Mesenchymal stem cell (in vitro differentiated cells and primary cell): ENCODE data around the gene SPRED2.
"Not testable (repeated sequence)": the region's sequence is repeated elsewhere in the genome, so short reads cannot be mapped to it uniquely, and the experiment has no call there.

Experiments used
- DNase-seq: peaks from one replicate; pipeline ENCODE4 v3.0.0-alpha.2; 2013
- H2AFZ ChIP-seq: one replicate; pipeline ENCODE4 v1.6.1; 2013; ENCODE audit warnings: low read depth, mild to moderate bottlenecking, control low read depth, inconsistent platforms, low read length, moderate library complexity
- H2AK5ac ChIP-seq: 2 replicates; pipeline ENCODE4 v1.6.1; 2013; ENCODE audit warnings: low read length, moderate library complexity, mild to moderate bottlenecking, inconsistent platforms; ENCODE audit not compliant: severe bottlenecking
- H2BK120ac ChIP-seq: one replicate; pipeline ENCODE4 v1.6.1; 2013; ENCODE audit warnings: low read depth, mild to moderate bottlenecking, inconsistent platforms, low read length, moderate library complexity
- H2BK12ac ChIP-seq, 2 experiments: one replicate each; pipeline ENCODE4 v1.6.1; 2013; ENCODE audit warnings: inconsistent platforms in 2 of 2, low read length in 2 of 2, mild to moderate bottlenecking in 2 of 2, moderate library complexity in 2 of 2, control low read depth in 1 of 2
- H2BK15ac ChIP-seq: one replicate; pipeline ENCODE4 v1.6.1; 2013; ENCODE audit warnings: mild to moderate bottlenecking, low read depth, inconsistent platforms; ENCODE audit not compliant: poor library complexity, severe bottlenecking
- H2BK5ac ChIP-seq: 2 replicates; pipeline ENCODE4 v1.6.1; 2013; ENCODE audit warnings: low read depth, mild to moderate bottlenecking, low read length, control low read depth, inconsistent platforms; ENCODE audit not compliant: poor library complexity, severe bottlenecking
- H3K14ac ChIP-seq, 2 experiments: one replicate each; pipeline ENCODE4 v1.6.1; 2013; ENCODE audit warnings: inconsistent platforms in 2 of 2, low read length in 2 of 2, control low read depth in 1 of 2, mild to moderate bottlenecking in 1 of 2, moderate library complexity in 1 of 2
- H3K18ac ChIP-seq, 2 experiments: one replicate each; pipeline ENCODE4 v1.6.1; 2013; ENCODE audit warnings: inconsistent platforms in 2 of 2, low read length in 2 of 2, control low read depth in 1 of 2, low read depth in 1 of 2, mild to moderate bottlenecking in 1 of 2
- H3K23ac ChIP-seq, 2 experiments: one replicate each; pipeline ENCODE4 v1.6.1; 2013; ENCODE audit warnings: inconsistent platforms in 2 of 2, low read length in 2 of 2, mild to moderate bottlenecking in 2 of 2, moderate library complexity in 2 of 2, control low read depth in 1 of 2
- H3K27ac ChIP-seq: 2 replicates; pipeline ENCODE4 v1.5.1; 2013; ENCODE audit warnings: mild to moderate bottlenecking, moderate library complexity, low read length, control low read depth, inconsistent platforms; ENCODE audit not compliant: poor library complexity, severe bottlenecking
- H3K27me3 ChIP-seq, 2 experiments: 2 replicates each; pipeline versions ENCODE4 v1.6.1 to v1.7.0; 2013; ENCODE audit warnings: low read length in 2 of 2, mild to moderate bottlenecking in 2 of 2, moderate library complexity in 2 of 2, control low read depth in 1 of 2, inconsistent platforms in 1 of 2; ENCODE audit not compliant: control insufficient read depth in 1 of 2, insufficient read depth in 1 of 2
- H3K36me3 ChIP-seq, 2 experiments: 2 replicates each; pipeline versions ENCODE4 v1.6.1 to v1.7.0; 2013; ENCODE audit warnings: low read length in 2 of 2, control low read depth in 1 of 2, inconsistent platforms in 1 of 2, low read depth in 1 of 2, mild to moderate bottlenecking in 1 of 2; ENCODE audit not compliant: insufficient read depth in 2 of 2, control insufficient read depth in 1 of 2
- H3K4ac ChIP-seq, 2 experiments: one replicate each; pipeline ENCODE4 v1.6.1; 2013; ENCODE audit warnings: inconsistent platforms in 2 of 2, low read length in 2 of 2, mild to moderate bottlenecking in 2 of 2, moderate library complexity in 2 of 2, control low read depth in 1 of 2, low read depth in 1 of 2
- H3K4me1 ChIP-seq: 2 replicates; pipeline ENCODE4 v1.6.1; 2013; ENCODE audit warnings: low read depth, low read length, control low read depth; ENCODE audit not compliant: control insufficient read depth, insufficient read depth
- H3K4me2 ChIP-seq: 2 replicates; pipeline ENCODE4 v1.6.1; 2013; ENCODE audit warnings: low read length, mild to moderate bottlenecking, inconsistent platforms; ENCODE audit not compliant: poor library complexity, severe bottlenecking
- H3K4me3 ChIP-seq, 2 experiments: 2 replicates each; pipeline versions ENCODE4 v1.5.1 to v1.7.0; 2013; ENCODE audit warnings: low read length in 2 of 2, mild to moderate bottlenecking in 2 of 2, control low read depth in 1 of 2, low read depth in 1 of 2; ENCODE audit not compliant: insufficient read depth in 1 of 2
- H3K79me1 ChIP-seq: replicated peaks from 2 replicates; pipeline ENCODE4 v1.6.1; 2013; ENCODE audit warnings: mild to moderate bottlenecking, control low read depth, low read length, inconsistent platforms; ENCODE audit not compliant: poor library complexity, severe bottlenecking
- H3K9ac ChIP-seq: 2 replicates; pipeline ENCODE4 v1.7.0; 2013; ENCODE audit warnings: mild to moderate bottlenecking, low read length, moderate library complexity
- H3K9me3 ChIP-seq: 2 replicates; pipeline ENCODE4 v1.7.0; 2013; ENCODE audit warnings: mild to moderate bottlenecking, low read length; ENCODE audit not compliant: control insufficient read depth
- H4K8ac ChIP-seq: one replicate; pipeline ENCODE4 v1.6.1; 2013; ENCODE audit warnings: inconsistent platforms, mild to moderate bottlenecking, low read length, moderate library complexity
- H4K91ac ChIP-seq: one replicate; pipeline ENCODE4 v1.6.1; 2013; ENCODE audit warnings: mild to moderate bottlenecking, low read length, inconsistent platforms
- WGBS: methylation state at CpG from one replicate; pipeline ENCODE4 v1.1.7; 2013; ENCODE audit warnings: mixed read lengths; 5-methylcytosine and 5-hydroxymethylcytosine counted together

SPRED2 gene

DNA sequence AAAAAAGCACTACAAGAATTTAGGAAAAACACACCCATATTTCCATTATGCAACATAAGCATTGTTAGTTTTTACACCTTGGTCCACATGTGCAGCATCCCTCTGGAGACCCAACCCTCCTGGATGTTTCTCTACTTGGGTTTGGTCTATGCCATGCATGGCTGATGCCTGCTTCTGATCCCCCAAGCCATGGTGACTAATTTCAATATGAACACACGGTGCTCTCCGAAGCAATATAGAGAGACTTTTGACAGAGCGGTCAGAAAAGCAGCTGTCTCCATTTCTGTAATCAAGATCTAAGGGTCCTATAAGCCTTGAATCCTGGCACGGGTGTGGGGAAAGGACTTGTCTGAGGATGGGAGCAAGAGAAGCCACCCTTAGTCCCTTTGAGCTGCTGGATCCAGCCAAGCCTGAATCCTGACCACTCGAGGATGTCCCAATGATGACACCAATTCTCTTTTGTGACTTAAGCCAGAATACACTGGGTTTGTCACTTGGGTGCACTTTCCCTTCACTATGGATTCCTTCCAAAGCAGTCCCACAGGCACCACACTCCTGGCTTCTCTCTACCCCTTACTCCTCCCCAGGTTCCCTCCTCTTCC, 113.2 kb downstream of the SPRED2 start:
- Histone ChIP-seq H3K79me1 (peaks cover 34% of the 10 kb centered on the region), H2BK15ac (peak overlapping the region; percentile 64), H3K18ac (peak overlapping the region; percentile 7 to 29), H3K9ac (peak overlapping the region; percentile 75), H3K9me3 (no peaks in the 10 kb centered on the region), H2BK5ac (peak overlapping the region; percentile 59), H3K4me3 (no peak overlapping the region), H3K23ac (no peak overlapping the region), H2BK12ac (peak overlapping the region; percentile 6 to 38), H3K36me3 (peaks cover 19 to 28% of the 10 kb centered on the region in 2 experiments), H3K27me3 (no peaks in the 10 kb centered on the region), H4K8ac (peak overlapping the region; percentile 57), H2AK5ac (peak overlapping the region; percentile 94), H3K4me2 (no peak overlapping the region), H2BK120ac (no peak overlapping the region), H3K4me1 (peaks cover 21% of the 10 kb centered on the region), H4K91ac (peak overlapping the region; percentile 71), H3K4ac (peak overlapping the region in 1 of 2 experiments; percentile 9), H2AFZ (no peak overlapping the region), H3K14ac (no peak overlapping the region), H3K27ac (peak overlapping the region; percentile 78)
- WGBS, result 95% methylated on average over 5 of the region's 5 CpGs
- DNase-seq, result no peak

DNA sequence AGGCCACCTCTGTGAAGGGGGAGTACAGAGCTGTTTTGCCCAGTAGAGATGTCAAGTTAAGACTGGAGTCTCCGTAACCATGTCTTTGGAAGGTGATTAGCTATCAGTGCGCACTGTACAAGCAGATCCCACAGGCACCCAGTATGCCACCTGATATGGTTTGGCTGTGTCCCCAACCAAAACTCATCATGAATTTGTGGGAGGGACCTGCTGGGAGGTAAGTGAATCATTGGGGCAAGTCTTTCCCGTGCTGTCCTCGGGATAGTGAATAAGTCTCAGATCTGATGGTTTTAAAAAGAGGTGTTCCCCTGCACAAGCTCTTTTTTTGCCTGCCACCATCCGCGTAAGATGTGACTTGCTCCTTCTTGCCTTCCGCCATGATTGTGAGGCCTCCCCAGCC, 114.6 kb downstream of the SPRED2 start:
- H2AFZ ChIP-seq, result no peak overlapping the region
- peak overlapping the region in 1 of 2 experiments; percentile 62 for H2BK12ac ChIP-seq
- no peaks in the 10 kb centered on the region for H3K9me3 ChIP-seq
- no peak overlapping the region for H4K8ac ChIP-seq
- H2BK5ac ChIP-seq, result no peak overlapping the region
- 88% methylated on average over 7 of the region's 7 CpGs for WGBS
- no peak overlapping the region for H4K91ac ChIP-seq
- H3K27ac ChIP-seq, result no peak overlapping the region
- H3K14ac ChIP-seq, result no peak overlapping the region
- H3K36me3 ChIP-seq, result peaks cover 27 to 36% of the 10 kb centered on the region in 2 experiments
- no peak overlapping the region for H2BK120ac ChIP-seq
- no peak overlapping the region for H2AK5ac ChIP-seq
- H3K79me1 ChIP-seq, result peaks cover 39% of the 10 kb centered on the region
- no peaks in the 10 kb centered on the region for H3K27me3 ChIP-seq
- no peak overlapping the region for H3K9ac ChIP-seq
- H3K18ac ChIP-seq, result no peak overlapping the region
- no peak overlapping the region for H2BK15ac ChIP-seq
- DNase-seq, result no peak
- H3K4me1 ChIP-seq, result peaks cover 24% of the 10 kb centered on the region
- H3K4ac ChIP-seq, result no peak overlapping the region
- no peak overlapping the region for H3K4me3 ChIP-seq
- no peak overlapping the region for H3K23ac ChIP-seq
- H3K4me2 ChIP-seq, result no peak overlapping the region

DNA sequence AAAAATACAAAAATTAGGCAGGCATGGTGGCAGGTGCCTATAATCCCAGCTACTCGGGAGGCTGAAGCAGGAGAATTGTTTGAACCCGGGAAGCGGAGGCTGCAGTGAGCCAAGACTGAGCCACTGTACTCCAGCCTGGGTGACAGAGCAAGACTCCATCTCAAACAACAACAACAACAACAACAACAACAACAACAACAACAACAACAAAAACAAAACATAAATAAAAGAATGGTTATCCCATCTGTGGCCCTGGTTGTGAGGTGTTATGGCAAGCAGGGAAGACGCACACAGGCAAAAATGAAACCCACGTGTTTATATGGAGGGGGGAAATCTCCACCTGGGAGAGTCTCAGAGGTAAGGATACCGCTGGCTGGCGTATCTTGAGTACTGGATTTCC, 115.0 kb downstream of the SPRED2 start:
- not testable (repeated sequence) for H3K9ac ChIP-seq, H3K14ac ChIP-seq, H2BK12ac ChIP-seq, H3K4me2 ChIP-seq, H3K27me3 ChIP-seq, H3K27ac ChIP-seq, H4K8ac ChIP-seq, H3K4me3 ChIP-seq, H2AFZ ChIP-seq, H4K91ac ChIP-seq, H3K23ac ChIP-seq, H2BK5ac ChIP-seq, DNase-seq, H3K9me3 ChIP-seq, H2BK120ac ChIP-seq, H2BK15ac ChIP-seq, H3K18ac ChIP-seq, H2AK5ac ChIP-seq, H3K4ac ChIP-seq
- 93% methylated on average over 7 of the region's 7 CpGs for WGBS
- Histone ChIP-seq H3K36me3 (peaks cover 29 to 41% of the 10 kb centered on the region in 2 experiments), H3K79me1 (peaks cover 40% of the 10 kb centered on the region), H3K4me1 (peaks cover 24% of the 10 kb centered on the region)

DNA sequence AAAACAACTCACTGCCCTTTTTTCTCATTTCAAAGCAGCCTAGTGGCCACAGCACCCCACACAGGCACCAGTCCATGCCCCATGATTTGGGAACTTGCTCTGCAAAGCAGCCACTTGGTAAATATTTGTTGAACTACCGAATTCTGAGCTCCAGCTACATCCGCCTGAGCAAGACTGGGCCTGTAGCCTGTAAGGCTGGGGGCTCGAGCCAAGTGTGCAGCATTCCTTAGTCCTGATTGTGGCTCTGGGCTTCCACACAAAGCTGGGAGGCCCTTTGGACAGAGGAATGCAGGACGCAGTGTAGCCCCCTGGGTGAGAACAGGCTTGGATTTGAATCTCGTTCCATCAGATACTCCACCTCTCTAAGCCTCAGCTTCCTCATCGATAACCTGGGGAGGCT, 116.3 kb downstream of the SPRED2 start:
- H3K9me3 ChIP-seq, result no peaks in the 10 kb centered on the region
- no peak overlapping the region for H3K4ac ChIP-seq
- H2AK5ac ChIP-seq, result no peak overlapping the region
- H3K4me2 ChIP-seq, result no peak overlapping the region
- no peak overlapping the region for H2BK120ac ChIP-seq
- H2BK15ac ChIP-seq, result no peak overlapping the region
- no peak overlapping the region for H4K91ac ChIP-seq
- no peak overlapping the region for H2BK5ac ChIP-seq
- H3K27ac ChIP-seq, result no peak overlapping the region
- peaks cover 46% of the 10 kb centered on the region for H3K79me1 ChIP-seq
- peak overlapping the region in 1 of 2 experiments; percentile 21 for H3K4me3 ChIP-seq
- peak overlapping the region; percentile 62 for H3K9ac ChIP-seq
- H2AFZ ChIP-seq, result no peak overlapping the region
- DNase-seq, result no peak
- no peaks in the 10 kb centered on the region for H3K27me3 ChIP-seq
- H3K14ac ChIP-seq, result no peak overlapping the region
- no peak overlapping the region for H3K18ac ChIP-seq
- 80% methylated on average over 4 of the region's 6 CpGs for WGBS
- H4K8ac ChIP-seq, result peak overlapping the region; percentile 56
- H3K23ac ChIP-seq, result no peak overlapping the region
- peaks cover 36 to 53% of the 10 kb centered on the region in 2 experiments for H3K36me3 ChIP-seq
- peaks cover 22% of the 10 kb centered on the region for H3K4me1 ChIP-seq
- H2BK12ac ChIP-seq, result no peak overlapping the region
